ENCODE results near the gene INSC. TPM values are rescaled to one million over a fixed set of nuclear protein-coding genes. Genes with fewer than 3 reads are reported as not detected.

Gene INSC
- total RNA-seq, 1 experiment from 2014 or later = not detected

DNA sequence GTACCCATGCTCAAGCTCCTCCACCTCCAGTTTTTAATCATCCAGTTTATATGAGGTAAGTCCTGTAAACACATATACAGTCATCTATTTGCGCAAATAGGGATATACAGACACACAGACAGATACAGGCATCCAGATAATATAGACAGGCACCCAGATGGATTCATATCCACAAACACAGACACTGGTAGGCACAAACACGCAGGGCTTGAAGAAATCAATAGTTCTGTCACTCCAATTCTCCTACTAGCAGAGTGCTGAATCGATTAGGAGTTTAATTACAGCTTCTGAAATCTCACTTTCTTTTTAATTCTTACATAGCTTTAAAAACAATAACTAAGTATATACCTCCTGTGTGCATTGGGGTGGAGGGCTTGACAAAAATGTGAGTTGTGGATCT, 56.0 kb downstream of the INSC start:
- no peaks in the 10 kb centered on the region for H3K36me3 Mint-ChIP-seq (ENCODE audit: insufficient read depth, unreplicated experiment)
- peaks cover 17% of the 10 kb centered on the region for H3K27me3 Mint-ChIP-seq (ENCODE audit: insufficient read depth, unreplicated experiment)
- no TSS peak for BruUV-seq (replicated peaks)
- no peaks in the 10 kb centered on the region for H3K4me1 ChIP-seq
- no peak for TF ChIP-seq CTCF (IDR thresholded peaks at IDR 0.05; ENCODE audit: insufficient read depth in 1 of 2, low read depth in 1 of 2, low read length in 1 of 2, severe bottlenecking in 1 of 2, unreplicated experiment in 1 of 2)
- no peaks in the 10 kb centered on the region for H3K36me3 ChIP-seq (ENCODE audit: control insufficient read depth, insufficient read depth, low read length)
- H3K9me3 ChIP-seq = no peaks in the 10 kb centered on the region
- ChIA-PET POLR2A (no interaction called here), CTCF (no interaction called here)
- no peaks in the 10 kb centered on the region for H3K9me3 Mint-ChIP-seq (ENCODE audit: unreplicated experiment)
- no peak overlapping the region for H3K4me3 Mint-ChIP-seq (ENCODE audit: unreplicated experiment)
- intact Hi-C loops (cut with micrococcal nuclease; ENCODE audit: unreplicated experiment) = no loop called here
- no peak overlapping the region for H3K27ac Mint-ChIP-seq (ENCODE audit: unreplicated experiment)
- no peak overlapping the region for H3K4me3 ChIP-seq (ENCODE audit: low read depth, low read length)
- H3K27me3 ChIP-seq (replicated peaks; ENCODE audit: control insufficient read depth, insufficient read depth, low read length) = no peaks in the 10 kb centered on the region
- no peak for DNase-seq
- H3K4me1 Mint-ChIP-seq (ENCODE audit: low read depth, unreplicated experiment) = no peaks in the 10 kb centered on the region

GRCh38 chr11:15171956-15172355, 57.2 kb downstream of the INSC start:
- Histone ChIP-seq H3K4me3 (ENCODE audit: low read depth, low read length) (no peak overlapping the region), H3K9me3 (no peaks in the 10 kb centered on the region), H3K27me3 (replicated peaks; ENCODE audit: control insufficient read depth, insufficient read depth, low read length) (no peaks in the 10 kb centered on the region), H3K4me1 (no peaks in the 10 kb centered on the region), H3K36me3 (ENCODE audit: control insufficient read depth, insufficient read depth, low read length) (no peaks in the 10 kb centered on the region)
- no peak for DNase-seq
- no peak for TF ChIP-seq CTCF (IDR thresholded peaks at IDR 0.05; ENCODE audit: insufficient read depth in 1 of 2, low read depth in 1 of 2, low read length in 1 of 2, severe bottlenecking in 1 of 2, unreplicated experiment in 1 of 2)
- Mint-ChIP-seq H3K9me3 (ENCODE audit: unreplicated experiment) (no peaks in the 10 kb centered on the region), H3K36me3 (ENCODE audit: insufficient read depth, unreplicated experiment) (no peaks in the 10 kb centered on the region), H3K27me3 (ENCODE audit: insufficient read depth, unreplicated experiment) (peaks cover 20% of the 10 kb centered on the region), H3K27ac (ENCODE audit: unreplicated experiment) (no peak overlapping the region), H3K4me3 (ENCODE audit: unreplicated experiment) (no peak overlapping the region), H3K4me1 (ENCODE audit: low read depth, unreplicated experiment) (no peaks in the 10 kb centered on the region)
- POLR2A ChIA-PET = no interaction called here
- CTCF ChIA-PET = no interaction called here
- intact Hi-C loops (cut with micrococcal nuclease; ENCODE audit: unreplicated experiment) = no loop called here
- no TSS peak for BruUV-seq (replicated peaks)

DNA sequence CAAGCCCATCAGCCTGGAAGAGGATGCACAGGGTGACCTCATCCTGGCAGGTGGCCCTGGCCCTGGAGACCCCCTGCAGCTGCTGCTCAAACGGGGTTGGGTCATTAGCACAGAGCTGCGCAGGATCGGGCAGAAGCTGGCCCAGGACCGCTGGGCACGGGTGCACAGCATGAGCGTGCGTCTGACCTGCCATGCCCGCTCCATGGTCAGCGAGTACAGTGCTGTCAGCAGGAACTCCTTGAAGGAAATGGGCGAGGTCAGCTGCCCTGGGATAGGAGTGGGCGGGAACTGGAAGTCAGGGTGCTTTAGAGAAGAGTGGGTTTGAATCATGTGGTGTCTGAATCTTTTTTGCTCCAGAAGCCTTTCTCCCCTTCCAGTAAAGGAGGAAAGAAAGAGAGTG, 61.1 kb downstream of the INSC start:
- Mint-ChIP-seq H3K4me1 (ENCODE audit: low read depth, unreplicated experiment) (no peaks in the 10 kb centered on the region), H3K9me3 (ENCODE audit: unreplicated experiment) (no peaks in the 10 kb centered on the region), H3K36me3 (ENCODE audit: insufficient read depth, unreplicated experiment) (no peaks in the 10 kb centered on the region), H3K4me3 (ENCODE audit: unreplicated experiment) (no peak overlapping the region), H3K27me3 (ENCODE audit: insufficient read depth, unreplicated experiment) (peaks cover 22% of the 10 kb centered on the region), H3K27ac (ENCODE audit: unreplicated experiment) (no peak overlapping the region)
- H3K9me3 ChIP-seq = no peaks in the 10 kb centered on the region
- H3K27me3 ChIP-seq (replicated peaks; ENCODE audit: control insufficient read depth, insufficient read depth, low read length) = no peaks in the 10 kb centered on the region
- H3K36me3 ChIP-seq (ENCODE audit: control insufficient read depth, insufficient read depth, low read length) = no peaks in the 10 kb centered on the region
- ChIA-PET CTCF (no interaction called here), POLR2A (no interaction called here)
- TF ChIP-seq CTCF (IDR thresholded peaks at IDR 0.05; ENCODE audit: insufficient read depth in 1 of 2, low read depth in 1 of 2, low read length in 1 of 2, severe bottlenecking in 1 of 2, unreplicated experiment in 1 of 2) = no peak
- H3K4me1 ChIP-seq = no peaks in the 10 kb centered on the region
- no peak overlapping the region for H3K4me3 ChIP-seq (ENCODE audit: low read depth, low read length)
- BruUV-seq (replicated peaks) = no TSS peak
- no peak for DNase-seq
- intact Hi-C loops (cut with micrococcal nuclease; ENCODE audit: unreplicated experiment) = no loop called here
